Stomach (tissue), 4 donors: ENCODE data around the gene ANK2.

Source experiments
- CTCF ChIP-seq, 7 experiments: fragments of 450-650 bp in 4 of 7; fragments of 200-600 bp in 3 of 7; sonication (generic) in 3 of 7; IDR thresholded peaks; one replicate each; pipeline ENCODE4 v1.5.1; 2016 to 2019; ENCODE audit warnings: antibody characterized with exemption in 7 of 7, control low read depth in 2 of 7, mild to moderate bottlenecking in 1 of 7
- EP300 ChIP-seq: sonication (generic); formaldehyde crosslinking; IDR thresholded peaks from one replicate; pipeline ENCODE4 v1.6.1; 2017; ENCODE audit warnings: antibody characterized with exemption
- POLR2A ChIP-seq, 4 donors: fragments of 450-650 bp; IDR thresholded peaks; one replicate each; pipeline ENCODE4 v1.6.1; 2016; ENCODE audit warnings: antibody characterized with exemption in 4 of 4, control low read depth in 2 of 4, mild to moderate bottlenecking in 1 of 4, moderate library complexity in 1 of 4
- POLR2AphosphoS5 ChIP-seq, 3 donors: sonication (generic); formaldehyde crosslinking; IDR thresholded peaks; one replicate each; pipeline ENCODE4 v1.6.1; 2016; ENCODE audit warnings: antibody characterized with exemption in 3 of 3

GRCh38 chr4:113008716-113009115 is 40.7 kb upstream of the ANK2 start:
- TF ChIP-seq CTCF (IDR thresholded peaks at IDR 0.05) (no peak), POLR2A (IDR thresholded peaks at IDR 0.05) (no peak), POLR2AphosphoS5 (IDR thresholded peaks at IDR 0.05) (no peak), EP300 (no peak)
